ENCODE measurements around the gene GARIN5A.

DNA sequence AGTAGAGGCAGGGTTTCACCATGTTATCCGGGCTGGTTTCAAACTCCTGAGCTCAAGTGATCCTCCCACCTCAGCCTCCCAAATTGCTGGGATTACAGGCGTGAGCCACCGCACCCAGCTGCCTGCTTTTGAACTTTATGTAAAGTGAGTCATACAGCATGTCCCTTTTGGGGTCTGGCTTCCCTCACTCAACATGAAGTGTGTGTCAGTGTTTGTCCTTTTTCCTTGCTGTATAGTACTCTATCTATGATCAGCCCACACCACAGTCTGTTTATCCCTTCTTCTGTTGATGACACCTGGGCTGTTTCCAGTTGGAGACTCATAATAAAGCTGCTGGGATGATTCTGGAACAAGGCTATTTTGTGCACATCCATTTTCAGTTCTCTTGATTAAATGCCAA, 55.8 kb downstream of the GARIN5A start:
- TF ChIP-seq, protein P1, sequence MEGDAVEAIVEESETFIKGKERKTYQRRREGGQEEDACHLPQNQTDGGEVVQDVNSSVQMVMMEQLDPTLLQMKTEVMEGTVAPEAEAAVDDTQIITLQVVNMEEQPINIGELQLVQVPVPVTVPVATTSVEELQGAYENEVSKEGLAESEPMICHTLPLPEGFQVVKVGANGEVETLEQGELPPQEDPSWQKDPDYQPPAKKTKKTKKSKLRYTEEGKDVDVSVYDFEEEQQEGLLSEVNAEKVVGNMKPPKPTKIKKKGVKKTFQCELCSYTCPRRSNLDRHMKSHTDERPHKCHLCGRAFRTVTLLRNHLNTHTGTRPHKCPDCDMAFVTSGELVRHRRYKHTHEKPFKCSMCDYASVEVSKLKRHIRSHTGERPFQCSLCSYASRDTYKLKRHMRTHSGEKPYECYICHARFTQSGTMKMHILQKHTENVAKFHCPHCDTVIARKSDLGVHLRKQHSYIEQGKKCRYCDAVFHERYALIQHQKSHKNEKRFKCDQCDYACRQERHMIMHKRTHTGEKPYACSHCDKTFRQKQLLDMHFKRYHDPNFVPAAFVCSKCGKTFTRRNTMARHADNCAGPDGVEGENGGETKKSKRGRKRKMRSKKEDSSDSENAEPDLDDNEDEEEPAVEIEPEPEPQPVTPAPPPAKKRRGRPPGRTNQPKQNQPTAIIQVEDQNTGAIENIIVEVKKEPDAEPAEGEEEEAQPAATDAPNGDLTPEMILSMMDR (IDR thresholded peaks at IDR 0.05): no peak
- TF ChIP-seq EMX1 (CRISPR knock-in tag; IDR thresholded peaks at IDR 0.05) (no peak), ELF4 (CRISPR knock-in tag; IDR thresholded peaks at IDR 0.05; ENCODE audit: low read depth) (no peak), NFYB (CRISPR knock-in tag; conservative IDR thresholded peaks at IDR 0.05; ENCODE audit: low read depth) (no peak), SP1 (CRISPR knock-in tag; conservative IDR thresholded peaks at IDR 0.05) (no peak), MAX (CRISPR knock-in tag; IDR thresholded peaks at IDR 0.05) (no peak), RELA (CRISPR knock-in tag; IDR thresholded peaks at IDR 0.05; ENCODE audit: borderline replicate concordance) (no peak), E2F4 (CRISPR knock-in tag; IDR thresholded peaks at IDR 0.05; ENCODE audit: borderline replicate concordance, low read depth) (no peak), TCF7 (CRISPR knock-in tag; IDR thresholded peaks at IDR 0.05; ENCODE audit: low read depth) (no peak), TEAD4 (CRISPR knock-in tag; IDR thresholded peaks at IDR 0.05) (no peak)
- TF ChIP-seq, protein P2, sequence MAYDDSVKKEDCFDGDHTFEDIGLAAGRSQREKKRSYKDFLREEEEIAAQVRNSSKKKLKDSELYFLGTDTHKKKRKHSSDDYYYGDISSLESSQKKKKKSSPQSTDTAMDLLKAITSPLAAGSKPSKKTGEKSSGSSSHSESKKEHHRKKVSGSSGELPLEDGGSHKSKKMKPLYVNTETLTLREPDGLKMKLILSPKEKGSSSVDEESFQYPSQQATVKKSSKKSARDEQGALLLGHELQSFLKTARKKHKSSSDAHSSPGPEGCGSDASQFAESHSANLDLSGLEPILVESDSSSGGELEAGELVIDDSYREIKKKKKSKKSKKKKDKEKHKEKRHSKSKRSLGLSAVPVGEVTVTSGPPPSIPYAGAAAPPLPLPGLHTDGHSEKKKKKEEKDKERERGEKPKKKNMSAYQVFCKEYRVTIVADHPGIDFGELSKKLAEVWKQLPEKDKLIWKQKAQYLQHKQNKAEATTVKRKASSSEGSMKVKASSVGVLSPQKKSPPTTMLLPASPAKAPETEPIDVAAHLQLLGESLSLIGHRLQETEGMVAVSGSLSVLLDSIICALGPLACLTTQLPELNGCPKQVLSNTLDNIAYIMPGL (CRISPR knock-in tag; IDR thresholded peaks at IDR 0.05): no peak

Data from WTC11 (cell line).